GM12872 (cell line): Measurements from ENCODE around the gene PPP4C.

Source experiments
- TF ChIP-seq, protein P1 (sequence below): IDR thresholded peaks from 3 replicates; pipeline ENCODE4 v1.5.1; 2011; ENCODE audit warnings: low read depth, mild to moderate bottlenecking, low read length, moderate library complexity; ENCODE audit not compliant: insufficient read depth

Gene PPP4C

DNA sequence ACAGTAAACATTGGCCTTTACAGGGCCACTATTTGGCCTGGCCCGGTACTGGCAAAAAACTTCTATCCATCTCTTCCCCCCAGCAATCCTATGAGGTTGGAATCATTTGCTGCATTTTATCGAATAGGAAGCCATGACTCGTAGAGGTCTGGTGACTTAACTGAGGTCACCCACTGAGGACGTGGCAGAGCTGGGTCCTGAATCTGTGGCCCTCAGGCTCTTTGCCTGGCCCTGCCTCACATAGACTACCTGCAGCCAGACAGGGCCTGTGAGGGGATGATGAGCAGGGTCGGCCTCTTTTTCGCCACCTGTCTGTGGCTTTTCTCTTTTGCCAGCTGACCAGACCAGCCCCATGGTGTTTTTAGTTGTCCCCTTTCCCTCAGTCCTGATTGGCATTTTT, 1.9 kb downstream of the PPP4C start:
- TF ChIP-seq, protein P1, sequence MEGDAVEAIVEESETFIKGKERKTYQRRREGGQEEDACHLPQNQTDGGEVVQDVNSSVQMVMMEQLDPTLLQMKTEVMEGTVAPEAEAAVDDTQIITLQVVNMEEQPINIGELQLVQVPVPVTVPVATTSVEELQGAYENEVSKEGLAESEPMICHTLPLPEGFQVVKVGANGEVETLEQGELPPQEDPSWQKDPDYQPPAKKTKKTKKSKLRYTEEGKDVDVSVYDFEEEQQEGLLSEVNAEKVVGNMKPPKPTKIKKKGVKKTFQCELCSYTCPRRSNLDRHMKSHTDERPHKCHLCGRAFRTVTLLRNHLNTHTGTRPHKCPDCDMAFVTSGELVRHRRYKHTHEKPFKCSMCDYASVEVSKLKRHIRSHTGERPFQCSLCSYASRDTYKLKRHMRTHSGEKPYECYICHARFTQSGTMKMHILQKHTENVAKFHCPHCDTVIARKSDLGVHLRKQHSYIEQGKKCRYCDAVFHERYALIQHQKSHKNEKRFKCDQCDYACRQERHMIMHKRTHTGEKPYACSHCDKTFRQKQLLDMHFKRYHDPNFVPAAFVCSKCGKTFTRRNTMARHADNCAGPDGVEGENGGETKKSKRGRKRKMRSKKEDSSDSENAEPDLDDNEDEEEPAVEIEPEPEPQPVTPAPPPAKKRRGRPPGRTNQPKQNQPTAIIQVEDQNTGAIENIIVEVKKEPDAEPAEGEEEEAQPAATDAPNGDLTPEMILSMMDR: no peak

DNA sequence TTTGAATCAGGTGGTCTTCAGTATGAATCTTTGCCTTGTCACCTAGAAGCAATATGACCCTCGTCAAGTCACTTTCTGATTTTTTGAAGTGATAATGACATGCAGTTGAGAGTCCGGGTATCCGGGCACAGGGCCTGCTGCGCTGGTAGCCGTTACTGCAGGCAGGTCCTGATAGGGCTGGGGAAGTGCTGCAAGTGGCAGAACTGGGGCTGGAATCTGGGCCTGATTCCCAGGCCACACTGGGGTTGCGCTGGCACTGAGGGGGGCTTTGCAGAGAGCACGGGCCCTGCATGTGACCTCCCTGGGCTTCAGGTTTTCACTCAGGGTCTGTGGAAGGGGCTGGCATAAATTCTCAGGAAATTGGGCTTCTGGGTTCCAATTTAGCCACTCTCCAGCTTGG, 3.0 kb downstream of the PPP4C start:
- TF ChIP-seq, protein P1: no peak

DNA sequence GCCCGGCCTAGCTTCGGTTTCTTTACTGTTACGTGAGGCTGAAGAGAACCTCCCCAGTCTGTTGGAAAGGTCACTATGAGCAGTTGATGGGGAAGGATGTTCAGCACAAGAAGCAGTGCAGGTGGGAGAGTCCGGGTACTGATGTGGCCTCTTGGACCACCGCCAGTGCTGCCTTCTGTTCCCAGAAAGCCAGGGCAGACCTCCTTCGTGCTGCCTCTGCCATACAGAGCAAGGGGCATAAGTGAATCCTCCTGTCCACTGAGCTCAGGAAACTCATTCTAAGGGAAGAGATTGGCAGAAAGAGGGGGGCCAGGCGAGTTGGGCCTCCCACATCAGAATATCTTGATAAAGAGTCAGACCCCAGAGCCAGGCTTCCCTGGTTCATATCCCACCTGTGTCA, 3.7 kb downstream of the PPP4C start:
- TF ChIP-seq, protein P1: no peak

DNA sequence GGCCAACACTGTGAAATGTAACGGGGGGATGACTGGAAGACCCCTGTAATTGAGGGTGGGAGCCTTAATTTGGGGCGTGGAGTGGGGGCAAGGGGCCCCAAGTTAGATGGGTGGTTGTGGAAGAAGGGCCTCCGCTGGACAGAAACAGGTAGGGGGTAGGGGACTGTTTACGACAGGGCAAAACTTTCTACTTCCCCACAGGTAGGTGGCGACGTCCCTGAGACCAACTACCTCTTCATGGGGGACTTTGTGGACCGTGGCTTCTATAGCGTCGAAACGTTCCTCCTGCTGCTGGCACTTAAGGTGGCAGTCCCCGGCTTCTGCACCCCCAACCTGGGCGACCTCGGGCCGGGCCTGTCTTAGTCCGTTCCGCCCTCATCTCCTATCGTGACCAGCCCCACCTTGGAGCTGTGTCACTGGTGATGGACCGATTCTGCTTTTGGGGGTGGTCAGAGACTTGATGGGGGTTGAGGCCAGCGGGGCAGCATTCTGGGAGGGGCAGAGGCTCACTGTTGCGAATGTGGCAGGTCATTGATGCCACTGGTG, 6.8 kb downstream of the PPP4C start:
- TF ChIP-seq, protein P1: no peak

DNA sequence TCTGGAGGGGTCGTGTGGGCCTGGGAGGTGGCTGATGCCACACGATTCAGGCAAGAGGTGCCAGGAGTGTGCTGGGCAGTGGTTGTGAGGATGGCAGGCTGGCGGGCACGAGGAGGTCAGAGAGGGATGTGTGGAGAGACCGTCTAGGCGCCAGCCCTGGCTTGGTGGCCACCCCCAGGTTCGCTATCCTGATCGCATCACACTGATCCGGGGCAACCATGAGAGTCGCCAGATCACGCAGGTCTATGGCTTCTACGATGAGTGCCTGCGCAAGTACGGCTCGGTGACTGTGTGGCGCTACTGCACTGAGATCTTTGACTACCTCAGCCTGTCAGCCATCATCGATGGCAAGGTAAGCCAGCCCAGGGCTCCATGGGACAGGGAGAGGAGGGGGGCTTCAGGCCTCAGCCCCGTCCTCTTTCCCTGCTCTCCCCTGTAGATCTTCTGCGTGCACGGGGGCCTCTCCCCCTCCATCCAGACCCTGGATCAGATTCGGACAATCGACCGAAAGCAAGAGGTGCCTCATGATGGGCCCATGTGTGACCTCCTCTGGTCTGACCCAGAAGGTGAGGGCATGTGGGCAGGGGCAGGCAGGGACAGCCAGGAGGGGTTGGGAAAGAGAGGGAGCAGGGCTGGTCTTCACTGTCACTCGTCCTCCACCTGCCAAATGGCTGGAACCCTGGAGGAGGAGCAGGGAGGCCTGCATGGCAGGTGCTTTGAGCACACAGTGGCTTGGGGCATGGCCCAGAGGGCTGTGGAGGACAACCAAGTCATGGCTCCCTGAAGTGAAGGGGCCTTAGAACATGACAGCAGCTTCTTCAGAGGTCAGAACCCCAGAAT, 7.6 kb downstream of the PPP4C start:
- TF ChIP-seq, protein P1: no peak

DNA sequence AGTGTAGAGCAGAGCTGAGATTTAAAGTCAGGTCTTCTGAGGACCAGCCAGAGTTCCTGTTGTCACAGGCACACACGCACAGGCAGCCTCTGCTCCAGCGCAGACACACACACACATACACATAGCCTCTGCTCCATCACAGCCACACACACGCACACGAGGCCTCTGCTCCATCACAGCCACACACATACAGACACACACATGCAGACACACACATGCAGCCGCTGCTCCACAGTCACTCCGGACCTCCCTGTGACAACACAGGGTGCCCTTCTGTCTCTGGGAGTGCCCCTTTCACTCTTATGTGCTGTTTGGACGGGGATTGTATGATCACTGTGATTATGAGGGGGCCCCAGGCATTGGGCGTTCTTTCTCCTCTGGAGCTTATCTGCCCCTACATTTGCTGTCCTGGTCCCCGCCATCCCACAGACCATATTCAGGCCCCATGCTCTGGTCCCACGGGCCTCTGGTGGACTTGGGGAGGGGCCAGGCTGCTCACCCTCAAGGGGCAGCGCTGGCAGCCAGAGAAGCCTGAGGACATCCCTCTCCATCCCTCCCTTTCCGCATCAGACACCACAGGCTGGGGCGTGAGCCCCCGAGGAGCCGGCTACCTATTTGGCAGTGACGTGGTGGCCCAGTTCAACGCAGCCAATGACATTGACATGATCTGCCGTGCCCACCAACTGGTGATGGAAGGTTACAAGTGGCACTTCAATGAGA, 8.5 kb downstream of the PPP4C start:
- TF ChIP-seq, protein P1: no peak

DNA sequence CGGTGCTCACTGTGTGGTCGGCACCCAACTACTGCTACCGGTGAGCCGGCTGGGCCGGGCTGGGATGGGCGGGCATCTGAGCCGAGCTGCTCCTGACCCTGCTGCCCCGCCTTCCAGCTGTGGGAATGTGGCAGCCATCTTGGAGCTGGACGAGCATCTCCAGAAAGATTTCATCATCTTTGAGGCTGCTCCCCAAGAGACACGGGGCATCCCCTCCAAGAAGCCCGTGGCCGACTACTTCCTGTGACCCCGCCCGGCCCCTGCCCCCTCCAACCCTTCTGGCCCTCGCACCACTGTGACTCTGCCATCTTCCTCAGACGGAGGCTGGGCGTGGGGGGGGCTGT, 9.0 kb downstream of the PPP4C start:
- TF ChIP-seq, protein P1: no peak
